HL-60 (cell line): ENCODE measurements around the gene REEP1.

ENCODE experiments used
- DNase-seq, 2 experiments: peaks; one replicate each; pipeline ENCODE4 v3.0.0-alpha.2; 2010 to 2020; ENCODE audit warnings: low read depth in 1 of 2, low spot score in 1 of 2
- H3K27ac ChIP-seq: fragments of 250-450 bp; sonication (Bioruptor Pico); replicated peaks from 2 replicates; pipeline ENCODE4 v1.5.1; 2020; ENCODE audit warnings: mild to moderate bottlenecking, moderate library complexity
- H3K27me3 ChIP-seq: fragments of 250-450 bp; sonication (Bioruptor Pico); 2 replicates; pipeline ENCODE4 v1.5.1; 2021; ENCODE audit warnings: mild to moderate bottlenecking, moderate library complexity; ENCODE audit not compliant: insufficient read depth, poor library complexity, severe bottlenecking
- H3K4me3 ChIP-seq: replicated peaks from 2 replicates; pipeline ENCODE4 v1.5.1; 2011; ENCODE audit warnings: mild to moderate bottlenecking, control low read depth, low read length; ENCODE audit not compliant: insufficient read depth
- GABPA ChIP-seq: IDR thresholded peaks from 2 replicates; pipeline ENCODE4 v1.6.1; 2012; ENCODE audit warnings: low read depth
- POLR2AphosphoS5 ChIP-seq: IDR thresholded peaks from 2 replicates; pipeline ENCODE4 v1.6.1; 2012; ENCODE audit warnings: low read depth
- SPI1 ChIP-seq: IDR thresholded peaks from 2 replicates; pipeline ENCODE4 v1.6.1; 2012; ENCODE audit warnings: low read depth, mild to moderate bottlenecking, borderline replicate concordance
- TF ChIP-seq, protein P1 (sequence below): IDR thresholded peaks from one replicate; pipeline ENCODE4 v1.5.1; 2011; ENCODE audit warnings: low read length, control low read depth, inconsistent platforms; ENCODE audit not compliant: insufficient read depth
- TF ChIP-seq, protein P2 (sequence below): IDR thresholded peaks from 2 replicates; pipeline ENCODE4 v1.6.1; 2012; ENCODE audit warnings: low read depth; ENCODE audit not compliant: insufficient replicate concordance

Gene REEP1

DNA sequence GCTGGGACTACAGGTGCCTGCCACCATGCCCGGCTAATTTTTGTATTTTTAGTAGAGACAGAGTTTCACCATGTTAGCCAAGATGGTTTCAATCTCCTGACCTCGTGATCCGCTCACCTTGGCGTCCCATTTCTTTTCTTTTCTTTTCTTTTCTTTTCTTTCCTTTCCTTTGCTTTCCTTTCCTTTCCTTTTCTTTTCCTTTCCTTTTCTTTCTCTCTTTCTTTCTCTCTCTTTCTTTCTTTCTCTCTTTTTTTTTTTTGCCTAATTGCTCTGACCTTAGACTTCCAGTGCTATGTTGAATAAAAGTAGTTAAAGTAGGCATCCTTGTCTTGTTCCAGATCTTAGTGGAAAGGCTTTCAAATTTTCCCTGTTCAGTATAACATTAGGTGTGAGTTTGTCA is 41.0 kb upstream of the REEP1 start:
- Histone ChIP-seq H3K4me3 (no peak overlapping the region), H3K27me3 (no peaks in the 10 kb centered on the region), H3K27ac (no peak overlapping the region)
- TF ChIP-seq, protein P1, sequence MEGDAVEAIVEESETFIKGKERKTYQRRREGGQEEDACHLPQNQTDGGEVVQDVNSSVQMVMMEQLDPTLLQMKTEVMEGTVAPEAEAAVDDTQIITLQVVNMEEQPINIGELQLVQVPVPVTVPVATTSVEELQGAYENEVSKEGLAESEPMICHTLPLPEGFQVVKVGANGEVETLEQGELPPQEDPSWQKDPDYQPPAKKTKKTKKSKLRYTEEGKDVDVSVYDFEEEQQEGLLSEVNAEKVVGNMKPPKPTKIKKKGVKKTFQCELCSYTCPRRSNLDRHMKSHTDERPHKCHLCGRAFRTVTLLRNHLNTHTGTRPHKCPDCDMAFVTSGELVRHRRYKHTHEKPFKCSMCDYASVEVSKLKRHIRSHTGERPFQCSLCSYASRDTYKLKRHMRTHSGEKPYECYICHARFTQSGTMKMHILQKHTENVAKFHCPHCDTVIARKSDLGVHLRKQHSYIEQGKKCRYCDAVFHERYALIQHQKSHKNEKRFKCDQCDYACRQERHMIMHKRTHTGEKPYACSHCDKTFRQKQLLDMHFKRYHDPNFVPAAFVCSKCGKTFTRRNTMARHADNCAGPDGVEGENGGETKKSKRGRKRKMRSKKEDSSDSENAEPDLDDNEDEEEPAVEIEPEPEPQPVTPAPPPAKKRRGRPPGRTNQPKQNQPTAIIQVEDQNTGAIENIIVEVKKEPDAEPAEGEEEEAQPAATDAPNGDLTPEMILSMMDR = no peak
- TF ChIP-seq, protein P2, sequence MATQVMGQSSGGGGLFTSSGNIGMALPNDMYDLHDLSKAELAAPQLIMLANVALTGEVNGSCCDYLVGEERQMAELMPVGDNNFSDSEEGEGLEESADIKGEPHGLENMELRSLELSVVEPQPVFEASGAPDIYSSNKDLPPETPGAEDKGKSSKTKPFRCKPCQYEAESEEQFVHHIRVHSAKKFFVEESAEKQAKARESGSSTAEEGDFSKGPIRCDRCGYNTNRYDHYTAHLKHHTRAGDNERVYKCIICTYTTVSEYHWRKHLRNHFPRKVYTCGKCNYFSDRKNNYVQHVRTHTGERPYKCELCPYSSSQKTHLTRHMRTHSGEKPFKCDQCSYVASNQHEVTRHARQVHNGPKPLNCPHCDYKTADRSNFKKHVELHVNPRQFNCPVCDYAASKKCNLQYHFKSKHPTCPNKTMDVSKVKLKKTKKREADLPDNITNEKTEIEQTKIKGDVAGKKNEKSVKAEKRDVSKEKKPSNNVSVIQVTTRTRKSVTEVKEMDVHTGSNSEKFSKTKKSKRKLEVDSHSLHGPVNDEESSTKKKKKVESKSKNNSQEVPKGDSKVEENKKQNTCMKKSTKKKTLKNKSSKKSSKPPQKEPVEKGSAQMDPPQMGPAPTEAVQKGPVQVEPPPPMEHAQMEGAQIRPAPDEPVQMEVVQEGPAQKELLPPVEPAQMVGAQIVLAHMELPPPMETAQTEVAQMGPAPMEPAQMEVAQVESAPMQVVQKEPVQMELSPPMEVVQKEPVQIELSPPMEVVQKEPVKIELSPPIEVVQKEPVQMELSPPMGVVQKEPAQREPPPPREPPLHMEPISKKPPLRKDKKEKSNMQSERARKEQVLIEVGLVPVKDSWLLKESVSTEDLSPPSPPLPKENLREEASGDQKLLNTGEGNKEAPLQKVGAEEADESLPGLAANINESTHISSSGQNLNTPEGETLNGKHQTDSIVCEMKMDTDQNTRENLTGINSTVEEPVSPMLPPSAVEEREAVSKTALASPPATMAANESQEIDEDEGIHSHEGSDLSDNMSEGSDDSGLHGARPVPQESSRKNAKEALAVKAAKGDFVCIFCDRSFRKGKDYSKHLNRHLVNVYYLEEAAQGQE = no peak
- TF ChIP-seq GABPA = no peak
- TF ChIP-seq POLR2AphosphoS5 = no peak
- TF ChIP-seq SPI1 = no peak
- no peak for DNase-seq

DNA sequence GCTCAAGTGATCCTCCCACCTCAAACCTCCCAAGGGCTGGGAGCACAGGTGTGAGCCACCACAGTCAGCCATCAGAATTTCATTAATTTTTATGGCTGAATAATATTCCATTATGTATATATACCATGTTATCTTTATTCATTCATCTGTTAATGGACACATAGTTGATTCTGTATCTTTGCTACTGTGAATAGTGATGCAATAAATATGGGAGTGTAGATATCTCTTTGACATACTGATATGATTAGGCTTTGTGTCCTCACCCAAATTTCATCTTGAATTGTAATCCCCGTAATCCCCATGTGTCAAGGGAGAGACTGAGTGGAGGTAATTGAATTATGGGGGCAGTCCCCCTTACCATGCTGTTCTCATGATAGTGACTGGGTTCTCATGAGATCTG is 38.2 kb upstream of the REEP1 start:
- H3K27me3 ChIP-seq = no peaks in the 10 kb centered on the region
- H3K27ac ChIP-seq = no peak overlapping the region
- TF ChIP-seq GABPA = no peak
- TF ChIP-seq SPI1 = no peak
- TF ChIP-seq, protein P2 = no peak
- TF ChIP-seq POLR2AphosphoS5 = no peak
- TF ChIP-seq, protein P1 = no peak
- no peak for DNase-seq
- no peak overlapping the region for H3K4me3 ChIP-seq

DNA sequence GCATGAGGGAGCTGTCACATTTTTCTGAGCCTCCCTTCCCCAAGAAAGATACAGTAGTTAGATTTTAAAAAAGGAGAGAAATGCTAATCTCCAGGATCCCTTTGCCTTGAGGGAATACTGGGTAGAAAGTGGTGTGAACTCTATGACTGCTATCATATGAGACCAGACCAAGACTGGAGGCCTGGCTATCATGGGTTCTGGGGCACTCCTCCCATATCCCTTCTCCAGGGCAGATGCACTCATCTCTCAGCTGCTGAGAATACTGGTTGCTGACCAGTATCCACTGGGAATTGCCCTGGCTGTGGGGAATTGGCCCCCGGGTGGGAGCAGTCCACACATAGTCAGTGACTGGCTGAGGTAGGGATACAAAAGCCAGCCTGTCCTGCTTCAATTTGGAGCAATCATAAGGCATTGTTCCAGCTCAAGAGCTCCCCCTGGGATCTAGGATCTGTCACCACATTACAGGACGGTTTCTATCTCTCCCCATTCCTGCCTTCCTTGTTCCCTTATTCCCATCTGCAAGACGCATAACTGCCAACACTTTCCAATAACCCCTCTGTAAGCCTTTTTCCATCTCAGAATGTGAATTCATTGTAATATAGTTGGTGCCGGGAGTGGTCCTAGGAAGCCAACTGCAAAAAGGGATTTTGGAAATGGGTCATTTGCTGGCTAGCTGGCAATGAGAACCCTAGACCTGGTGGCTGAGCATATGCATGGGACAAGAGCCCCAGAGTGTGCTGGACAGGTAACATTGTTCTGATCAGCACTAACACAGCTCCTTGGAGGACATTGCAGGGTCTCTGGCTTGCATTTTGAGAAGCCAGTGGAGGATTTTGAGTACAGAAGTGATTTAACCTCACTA is 35.4 kb upstream of the REEP1 start:
- H3K4me3 ChIP-seq = no peak overlapping the region
- H3K27ac ChIP-seq = no peak overlapping the region
- DNase-seq = peak in 1 of 2 experiments; percentile 18
- no peaks in the 10 kb centered on the region for H3K27me3 ChIP-seq
- TF ChIP-seq, protein P1 = peak; percentile 53
- TF ChIP-seq GABPA = no peak
